Pons (tissue), 1 donor: ENCODE measurements around the gene NUSAP1.
A peak's percentile ranks its signal among the peaks of the same experiment; 100 is the strongest.
"Not testable (repeated sequence)": the region's sequence is repeated elsewhere in the genome, so short reads cannot be mapped to it uniquely, and the experiment has no call there.

Experiments used
- DNase-seq: peaks from one replicate; pipeline ENCODE4 v3.0.0-alpha.2; 2016; ENCODE audit warnings: low spot score

Gene NUSAP1

DNA sequence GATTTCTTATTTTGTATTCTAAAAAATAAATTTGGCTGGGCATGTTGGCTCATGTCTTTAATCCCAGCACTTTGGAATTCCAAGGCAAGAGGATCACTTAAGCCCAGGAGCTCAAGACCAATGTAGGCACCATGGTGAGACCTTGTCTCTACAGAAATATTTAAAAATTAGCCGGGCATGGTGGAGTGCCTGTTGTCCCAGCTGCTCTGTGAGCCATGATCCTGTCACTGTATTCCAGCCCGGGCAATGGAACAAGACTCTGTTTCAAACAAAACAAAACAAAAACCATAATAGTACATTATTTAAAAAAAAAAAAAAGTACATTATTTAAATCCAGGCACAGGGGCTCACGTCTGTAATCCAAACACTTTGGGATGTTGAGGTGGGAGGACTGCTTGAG, 78.8 kb downstream of the NUSAP1 start:
- no peak for DNase-seq

DNA sequence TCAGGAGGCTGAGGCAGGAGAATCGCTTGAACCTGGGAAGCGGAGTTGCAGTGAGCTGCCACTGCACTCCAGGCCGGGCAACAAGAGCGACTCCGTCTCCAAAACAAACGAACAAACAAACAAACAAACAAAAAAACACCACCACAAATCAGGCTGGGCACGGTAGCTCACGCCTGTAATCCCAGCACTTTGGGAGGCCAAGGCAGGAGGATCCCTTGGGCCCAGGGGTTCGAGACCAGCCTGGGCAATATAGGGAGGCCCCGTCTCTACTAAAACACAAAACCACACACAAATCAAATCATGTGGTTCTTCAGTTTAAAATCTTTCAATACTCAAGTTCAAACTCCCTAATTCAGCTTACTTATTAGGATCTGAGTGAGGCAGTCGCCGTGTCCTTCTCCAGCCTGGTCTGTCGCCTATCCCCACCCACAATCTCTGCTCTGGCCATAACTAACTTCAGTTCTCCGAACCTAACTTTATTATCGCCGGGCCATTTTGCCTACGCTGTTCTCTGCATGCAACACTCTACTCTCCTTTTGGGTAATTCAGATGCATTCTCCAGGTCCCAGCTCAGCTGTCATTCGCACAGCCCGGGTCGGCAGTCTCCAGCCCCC, 83.6 kb downstream of the NUSAP1 start:
- no peak for DNase-seq

DNA sequence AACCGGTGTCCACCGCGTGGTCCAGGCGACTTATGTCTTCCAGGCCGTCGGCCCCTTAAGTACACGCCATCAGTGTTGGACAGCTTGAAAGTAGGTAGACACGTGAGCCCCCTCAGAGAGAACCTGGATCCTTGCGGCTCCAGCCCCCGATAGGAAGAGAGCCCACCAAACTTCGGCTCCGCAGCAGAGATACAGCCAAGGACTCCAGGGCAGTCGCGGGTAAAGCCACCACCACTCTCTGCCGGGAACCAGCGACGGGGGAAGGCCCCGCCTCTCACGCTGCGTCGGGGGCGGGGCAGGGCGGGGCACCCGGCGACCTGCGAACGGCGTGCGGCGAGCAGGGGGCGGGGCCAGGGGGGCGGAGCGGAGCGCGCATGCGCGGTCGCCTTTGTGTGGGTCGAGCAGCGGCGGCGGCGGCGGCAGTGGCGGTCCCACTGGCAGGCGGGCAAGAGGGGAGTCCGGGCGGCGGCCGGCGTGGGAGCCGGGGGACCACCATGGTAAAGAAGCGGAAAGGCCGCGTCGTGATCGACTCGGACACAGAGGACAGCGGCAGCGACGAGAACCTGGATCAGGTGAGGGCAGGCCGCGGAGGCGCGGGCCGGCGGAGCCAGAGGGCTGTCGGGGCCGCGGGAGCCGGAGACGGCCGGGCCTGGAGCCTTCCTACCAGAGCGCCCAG, 84.2 kb downstream of the NUSAP1 start, which contains the start of gene RTF1:
RTF1 (plus strand) TSS at position 354 of the 676 bp plus-strand sequence; CDS start at position 375, 21 bp downstream.
- DNase-seq = peak; percentile 87

DNA sequence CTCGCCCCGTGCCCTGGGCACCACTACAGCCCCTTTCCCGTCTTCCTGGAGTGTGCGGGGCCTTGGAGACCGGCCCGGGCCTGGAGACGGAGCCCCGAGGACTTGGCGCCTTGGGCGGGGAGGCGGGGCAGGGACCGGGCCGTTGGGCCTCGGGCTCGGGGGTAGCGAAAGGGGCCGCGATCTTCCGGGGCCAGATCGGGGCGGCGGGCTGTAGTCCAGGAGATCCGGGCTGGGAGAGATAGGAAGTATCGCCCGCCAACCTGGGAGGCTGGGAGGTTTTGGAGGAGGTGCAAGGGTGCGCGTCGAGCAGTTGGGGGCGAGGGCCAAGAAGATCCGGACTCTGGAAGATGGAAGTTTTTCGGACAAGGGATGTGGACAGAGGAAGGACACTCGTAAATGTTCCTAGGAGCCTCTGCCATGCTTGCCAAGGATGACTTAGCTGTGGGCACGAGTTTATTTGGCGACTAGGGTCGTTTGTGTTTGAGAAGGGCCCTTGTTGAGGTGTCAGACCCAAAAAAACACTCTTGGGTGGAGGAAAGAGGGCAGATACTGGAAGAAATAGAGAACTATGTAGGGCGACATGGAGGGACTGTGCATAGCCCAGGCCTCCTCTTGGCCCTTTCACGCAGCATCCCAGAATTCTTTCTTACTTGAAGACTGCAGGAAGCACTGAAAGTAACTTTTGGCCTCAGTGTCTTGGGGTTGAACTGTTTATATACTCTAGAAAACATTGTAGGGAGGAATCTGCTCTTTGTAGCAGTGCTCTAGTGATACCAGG, 84.9 kb downstream of the NUSAP1 start:
- DNase-seq = no peak

DNA sequence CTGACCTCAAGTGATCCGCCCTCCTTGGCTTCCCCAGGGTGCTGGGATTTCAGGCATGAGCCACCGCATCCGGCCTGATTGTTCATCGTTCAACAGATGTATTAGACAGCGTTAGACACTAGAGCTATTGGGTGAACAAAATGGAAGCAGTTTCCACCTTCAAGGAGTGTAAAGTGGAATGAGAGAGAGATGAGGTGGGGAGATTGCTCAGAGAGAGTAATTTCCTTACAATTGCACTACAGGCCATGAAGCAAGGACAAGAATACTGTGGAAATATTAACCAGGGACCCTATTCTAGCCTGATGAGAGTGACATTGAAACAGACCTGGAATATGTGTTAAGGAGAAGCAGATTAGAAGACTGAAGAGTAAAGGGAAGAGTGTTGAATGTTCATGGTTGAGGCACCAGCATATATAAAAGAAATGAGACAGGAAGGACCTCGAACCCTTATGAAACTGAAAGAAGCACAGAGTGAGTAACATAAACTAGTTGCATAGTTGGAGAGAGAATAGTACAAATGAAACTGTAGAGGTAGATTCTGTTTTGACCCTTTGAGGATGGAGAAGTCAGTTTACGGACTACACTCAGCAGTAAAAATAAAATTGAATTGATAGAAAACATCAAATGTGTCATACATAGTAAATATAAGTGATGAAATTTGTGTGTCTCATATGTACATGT, 91.4 kb downstream of the NUSAP1 start:
- no peak for DNase-seq

DNA sequence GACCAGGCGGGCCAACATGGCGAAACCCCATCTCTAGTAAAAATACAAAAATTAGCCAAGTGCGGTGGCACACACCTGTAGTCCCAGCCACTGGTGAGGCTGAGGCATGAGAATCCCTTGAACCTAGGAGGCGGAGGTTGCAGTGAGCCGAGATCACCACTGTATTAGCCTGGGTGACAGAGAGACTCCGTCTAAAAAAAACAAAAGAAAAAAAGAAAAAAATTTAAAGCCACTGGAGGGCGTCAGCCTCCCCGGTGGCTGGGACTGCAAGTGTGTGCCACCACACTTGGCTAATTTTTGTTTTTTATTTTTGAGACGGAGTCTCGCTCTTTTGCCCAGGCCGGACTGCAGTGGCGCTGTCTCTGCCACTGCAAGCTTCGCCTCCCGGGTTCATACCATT, 92.1 kb downstream of the NUSAP1 start:
- DNase-seq = no peak

DNA sequence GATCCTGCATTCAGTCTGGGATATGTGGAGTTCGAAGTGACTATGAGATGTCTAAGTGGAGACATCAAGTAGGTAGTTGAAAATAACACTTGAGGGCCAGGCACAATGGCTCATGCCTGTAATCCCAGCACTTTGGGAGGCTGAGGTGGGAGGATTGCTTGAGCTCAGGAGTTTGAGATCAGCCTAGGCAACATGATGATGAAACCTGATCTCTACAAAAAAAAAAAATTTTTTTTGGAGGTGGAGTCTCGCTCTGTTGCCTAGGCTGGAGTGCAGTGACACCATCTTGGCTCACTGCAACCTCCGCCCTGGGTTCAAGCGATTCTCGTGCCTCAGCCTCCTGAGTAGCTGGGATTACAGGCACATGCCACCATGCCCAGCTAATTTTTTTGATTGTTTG, 93.2 kb downstream of the NUSAP1 start:
- DNase-seq = not testable (repeated sequence)

DNA sequence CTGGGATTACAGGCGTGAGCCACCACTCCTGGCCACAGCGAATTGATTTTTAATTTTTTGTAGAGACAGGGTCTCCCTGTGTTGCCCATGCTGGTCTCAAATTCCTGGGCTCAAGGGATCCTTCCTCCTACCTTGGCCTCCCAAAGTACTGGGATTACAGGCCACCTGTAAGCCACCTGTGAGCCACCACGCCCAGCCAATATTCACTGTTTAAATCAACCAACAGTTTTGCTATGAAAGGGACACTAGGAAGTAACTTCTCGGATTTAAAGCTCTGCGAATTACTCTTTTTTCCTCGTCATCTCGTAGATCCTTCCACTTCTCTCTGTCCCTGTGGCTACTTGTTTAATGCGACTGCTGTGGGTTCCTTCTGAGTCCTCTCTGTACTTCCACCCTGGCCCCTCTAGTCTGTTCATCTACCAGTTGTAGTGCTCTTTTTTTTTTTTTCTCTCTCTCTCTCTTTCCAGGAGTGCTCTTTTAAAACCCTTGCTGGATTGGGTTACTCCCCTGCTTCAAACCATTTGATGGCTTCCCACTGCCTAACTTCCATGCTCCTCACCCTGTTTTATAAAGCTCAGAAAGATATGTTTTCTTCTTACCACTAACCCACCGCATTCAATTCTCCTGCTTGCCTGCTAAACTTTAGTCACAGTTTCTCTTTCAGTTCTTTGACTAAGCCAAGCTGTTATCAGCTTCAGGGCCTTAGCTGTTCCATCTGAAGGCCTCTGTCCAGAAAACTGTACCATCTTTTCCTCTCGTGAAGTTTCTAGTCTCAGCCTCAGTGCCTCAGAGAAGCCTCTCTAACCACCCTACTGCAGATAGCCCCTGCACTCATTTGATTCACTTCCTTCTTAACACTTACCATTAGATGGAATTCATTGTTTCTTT, 96.6 kb downstream of the NUSAP1 start:
- DNase-seq = no peak
